Prostate gland (tissue), 2 donors: ENCODE results near the gene ABCG1.

ENCODE experiments used
- POLR2A ChIP-seq: fragments of 450-650 bp; IDR thresholded peaks from one replicate; pipeline ENCODE4 v1.6.1; 2016; ENCODE audit warnings: antibody characterized with exemption, mild to moderate bottlenecking
- POLR2AphosphoS5 ChIP-seq: sonication (generic); formaldehyde crosslinking; IDR thresholded peaks from one replicate; pipeline ENCODE4 v1.6.1; 2017; ENCODE audit warnings: antibody characterized with exemption
- TF ChIP-seq, protein P1 (sequence below), 4 experiments: fragments of 200-600 bp in 2 of 4; fragments of 450-650 bp in 2 of 4; sonication (generic) in 2 of 4; IDR thresholded peaks; 1 replicate in 3 of 4; 2 replicates in 1 of 4; pipeline ENCODE4 v1.5.1; 2016 to 2019; ENCODE audit warnings: antibody characterized with exemption in 4 of 4, mild to moderate bottlenecking in 2 of 4, moderate library complexity in 2 of 4

DNA sequence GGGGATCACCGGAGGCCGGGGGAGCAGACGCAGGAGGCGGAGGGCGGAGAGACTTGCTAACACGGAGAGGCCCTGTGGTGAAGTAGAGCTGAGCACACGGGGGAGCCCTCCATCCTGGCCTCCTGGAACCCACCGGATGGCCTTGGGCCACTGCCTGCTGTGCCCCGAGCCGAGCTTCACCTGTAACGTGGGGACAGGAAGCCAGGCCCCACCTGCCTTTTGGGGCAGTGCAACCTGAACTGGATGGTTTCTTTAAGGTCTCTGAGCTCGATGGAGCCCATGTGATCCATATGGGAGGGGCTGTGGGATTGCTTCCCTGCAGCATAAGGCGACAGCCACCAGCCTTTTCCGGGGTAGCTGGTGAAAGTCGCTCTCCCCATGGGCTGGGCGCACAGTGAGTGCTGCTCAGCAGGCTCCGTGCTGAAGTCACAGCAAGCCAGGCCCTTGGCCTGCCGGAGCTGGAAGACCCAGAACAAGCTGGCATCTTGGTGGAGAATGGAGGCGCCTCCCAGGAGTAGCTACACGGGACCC is 60.5 kb downstream of the ABCG1 start:
- TF ChIP-seq POLR2AphosphoS5 (no peak), POLR2A (no peak)
- TF ChIP-seq, protein P1, sequence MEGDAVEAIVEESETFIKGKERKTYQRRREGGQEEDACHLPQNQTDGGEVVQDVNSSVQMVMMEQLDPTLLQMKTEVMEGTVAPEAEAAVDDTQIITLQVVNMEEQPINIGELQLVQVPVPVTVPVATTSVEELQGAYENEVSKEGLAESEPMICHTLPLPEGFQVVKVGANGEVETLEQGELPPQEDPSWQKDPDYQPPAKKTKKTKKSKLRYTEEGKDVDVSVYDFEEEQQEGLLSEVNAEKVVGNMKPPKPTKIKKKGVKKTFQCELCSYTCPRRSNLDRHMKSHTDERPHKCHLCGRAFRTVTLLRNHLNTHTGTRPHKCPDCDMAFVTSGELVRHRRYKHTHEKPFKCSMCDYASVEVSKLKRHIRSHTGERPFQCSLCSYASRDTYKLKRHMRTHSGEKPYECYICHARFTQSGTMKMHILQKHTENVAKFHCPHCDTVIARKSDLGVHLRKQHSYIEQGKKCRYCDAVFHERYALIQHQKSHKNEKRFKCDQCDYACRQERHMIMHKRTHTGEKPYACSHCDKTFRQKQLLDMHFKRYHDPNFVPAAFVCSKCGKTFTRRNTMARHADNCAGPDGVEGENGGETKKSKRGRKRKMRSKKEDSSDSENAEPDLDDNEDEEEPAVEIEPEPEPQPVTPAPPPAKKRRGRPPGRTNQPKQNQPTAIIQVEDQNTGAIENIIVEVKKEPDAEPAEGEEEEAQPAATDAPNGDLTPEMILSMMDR (IDR thresholded peaks at IDR 0.05) = no peak
